Keratinocyte (primary cell): ENCODE results near the gene RAD51AP2. TPM values are rescaled to one million over a fixed set of nuclear protein-coding genes. Genes with fewer than 3 reads are reported as not detected.

Experiments used
- DNase-seq: peaks from one replicate; pipeline ENCODE4 v3.0.0-alpha.2; 2011; ENCODE audit warnings: low read depth, missing footprints, low spot score
- FAIRE-seq: peaks from 2 replicates; lab custom pipeline; 2011; peaks lifted over from hg19 to GRCh38; lab: Jason Lieb, UNC
- H2AFZ ChIP-seq: 2 replicates; pipeline ENCODE4 v1.6.0; 2012; ENCODE audit warnings: low read length, control low read depth, inconsistent platforms; ENCODE audit not compliant: control insufficient read depth
- H3K27ac ChIP-seq: 2 replicates; pipeline ENCODE4 v1.5.1; 2011; ENCODE audit warnings: low read length; ENCODE audit not compliant: control insufficient read depth, insufficient read depth
- H3K27me3 ChIP-seq: 3 replicates; pipeline ENCODE4 v1.6.0; 2011; ENCODE audit warnings: low read length; ENCODE audit not compliant: control insufficient read depth, insufficient read depth; ENCODE audit errors: extremely low read depth
- H3K36me3 ChIP-seq, 2 experiments: 2 replicates in 1 of 2; 3 replicates in 1 of 2; pipeline ENCODE4 v1.5.1; 2011; ENCODE audit warnings: low read length in 2 of 2, mild to moderate bottlenecking in 1 of 2; ENCODE audit not compliant: control insufficient read depth in 2 of 2, insufficient read depth in 2 of 2; ENCODE audit errors: extremely low read depth in 1 of 2
- H3K4me1 ChIP-seq: 3 replicates; pipeline ENCODE4 v1.5.1; 2011; ENCODE audit warnings: low read length; ENCODE audit not compliant: control insufficient read depth, insufficient read depth; ENCODE audit errors: extremely low read depth
- H3K4me2 ChIP-seq: 3 replicates; pipeline ENCODE4 v1.6.0; 2011; ENCODE audit warnings: low read depth, low read length; ENCODE audit not compliant: control insufficient read depth, insufficient read depth; ENCODE audit errors: extremely low read depth
- H3K4me3 ChIP-seq, 3 experiments: fragments of 200-600 bp in 1 of 3; sonication (generic) in 1 of 3; 2 replicates in 2 of 3; 3 replicates in 1 of 3; pipeline ENCODE4 v1.5.1; 2011 to 2016; ENCODE audit warnings: low read length in 3 of 3, mild to moderate bottlenecking in 3 of 3, control low read depth in 2 of 3, inconsistent platforms in 1 of 3, low read depth in 1 of 3, mixed read lengths in 1 of 3, mixed run types in 1 of 3, moderate library complexity in 1 of 3; ENCODE audit not compliant: control insufficient read depth in 2 of 3, insufficient read depth in 2 of 3; ENCODE audit errors: extremely low read depth in 1 of 3
- H3K79me2 ChIP-seq: 2 replicates; pipeline ENCODE4 v1.6.0; 2012; ENCODE audit warnings: low read length; ENCODE audit not compliant: control insufficient read depth, insufficient read depth
- H3K9ac ChIP-seq: 3 replicates; pipeline ENCODE4 v1.6.0; 2011; ENCODE audit warnings: low read length; ENCODE audit not compliant: control insufficient read depth, insufficient read depth; ENCODE audit errors: extremely low read depth
- H3K9me1 ChIP-seq: 3 replicates; pipeline ENCODE4 v1.6.0; 2011; ENCODE audit warnings: low read length; ENCODE audit not compliant: control insufficient read depth, insufficient read depth; ENCODE audit errors: extremely low read depth
- H3K9me3 ChIP-seq: 2 replicates; pipeline ENCODE4 v1.5.1; 2012; ENCODE audit warnings: low read depth, low read length; ENCODE audit not compliant: control insufficient read depth
- H4K20me1 ChIP-seq: 3 replicates; pipeline ENCODE4 v1.6.0; 2011; ENCODE audit warnings: low read length; ENCODE audit not compliant: control insufficient read depth, insufficient read depth; ENCODE audit errors: extremely low read depth
- CTCF ChIP-seq, 3 experiments: IDR thresholded peaks in 1 of 3; conservative IDR thresholded peaks in 1 of 3; optimal IDR thresholded peaks in 1 of 3; 2 replicates in 2 of 3; 3 replicates in 1 of 3; pipeline versions ENCODE3 to v1.5.1; 2011; ENCODE audit warnings: low read length in 3 of 3, mild to moderate bottlenecking in 3 of 3, moderate library complexity in 2 of 3, control low read depth in 1 of 3, inconsistent platforms in 1 of 3; ENCODE audit not compliant: insufficient read depth in 2 of 3; ENCODE audit errors: extremely low read depth in 1 of 3
- EZH2 ChIP-seq: IDR thresholded peaks from one replicate; pipeline ENCODE4 v1.6.1; 2012; ENCODE audit warnings: inconsistent platforms, mild to moderate bottlenecking, low read length, moderate library complexity
- dilution Hi-C: fragments of 300-500 bp; cut with MboI; formaldehyde crosslinking; loops from one replicate; pipeline ENCODE4 v1.7.0; 2020; ENCODE audit warnings: low sequenced_read_pairs; ENCODE audit not compliant: extremely low pct_ligation_motif_present
- polyA plus RNA-seq, 5 experiments: library from polyadenylated mRNA; depleted of rRNA in 3 of 5; stranded (reverse) in 3 of 5; stranded (forward) in 1 of 5; unstranded in 1 of 5; fragments of >200 nt; gene quantifications; 1 replicate in 1 of 5; 2 replicates in 3 of 5; 3 replicates in 1 of 5; pipeline versions ENCODE4 v1.2.1 to v1.2.3, GENCODE V29; 2011 to 2012; ENCODE audit warnings: missing spikeins in 2 of 5, low read depth in 1 of 5, low replicate concordance in 1 of 5

Gene RAD51AP2
- polyA plus RNA-seq, 1 donor (not counting 4 experiments of a cell fraction or from before 2014, with no cell fraction given): 0.12 TPM

GRCh38 chr2:17557596-17557995 lies 39.4 kb upstream of the RAD51AP2 start:
- H3K79me2 ChIP-seq: no peaks in the 10 kb centered on the region
- peak overlapping the region; percentile 12 for H3K4me2 ChIP-seq
- no peaks in the 10 kb centered on the region for H3K27me3 ChIP-seq
- H3K9me1 ChIP-seq: no peaks in the 10 kb centered on the region
- H3K9ac ChIP-seq: no peak overlapping the region
- no peaks in the 10 kb centered on the region for H3K9me3 ChIP-seq
- H3K4me3 ChIP-seq: no peak overlapping the region
- H3K27ac ChIP-seq: no peak overlapping the region
- dilution Hi-C loops: no loop called here
- H3K36me3 ChIP-seq: no peaks in the 10 kb centered on the region
- no peak for TF ChIP-seq EZH2
- TF ChIP-seq CTCF (optimal IDR thresholded peaks at IDR 0.05 in 1 of 3, IDR thresholded peaks at IDR 0.05 in 1 of 3, conservative IDR thresholded peaks at IDR 0.05 in 1 of 3; ENCODE audit: extremely low read depth in 1 of 3, insufficient read depth in 2 of 3, low read length in 3 of 3): no peak
- H4K20me1 ChIP-seq: no peaks in the 10 kb centered on the region
- peaks cover 7% of the 10 kb centered on the region for H3K4me1 ChIP-seq
- FAIRE-seq (no peak), DNase-seq (no peak)
- H2AFZ ChIP-seq: peak overlapping the region; percentile 8

- no peak overlapping the region for H3K27ac ChIP-seq
- dilution Hi-C loops: no loop called here
- no peaks in the 10 kb centered on the region for H3K36me3 ChIP-seq
These were observed 36.9 kb upstream of the RAD51AP2 start for GRCh38 chr2:17555150-17555549.

More at GRCh38 chr2:17555150-17555549, 36.9 kb upstream of the RAD51AP2 start:
- no peak overlapping the region for H2AFZ ChIP-seq
- no peaks in the 10 kb centered on the region for H3K27me3 ChIP-seq
- no peak overlapping the region for H3K4me3 ChIP-seq
- no peak for FAIRE-seq
- peaks cover 16% of the 10 kb centered on the region for H3K4me1 ChIP-seq
- no peak for TF ChIP-seq EZH2
- no peak for TF ChIP-seq CTCF (optimal IDR thresholded peaks at IDR 0.05 in 1 of 3, IDR thresholded peaks at IDR 0.05 in 1 of 3, conservative IDR thresholded peaks at IDR 0.05 in 1 of 3; ENCODE audit: extremely low read depth in 1 of 3, insufficient read depth in 2 of 3, low read length in 3 of 3)
- no peaks in the 10 kb centered on the region for H3K9me1 ChIP-seq
- no peaks in the 10 kb centered on the region for H3K9me3 ChIP-seq
- H4K20me1 ChIP-seq: no peaks in the 10 kb centered on the region
- no peak overlapping the region for H3K9ac ChIP-seq
- H3K79me2 ChIP-seq: no peaks in the 10 kb centered on the region
- H3K4me2 ChIP-seq: no peak overlapping the region
- DNase-seq: no peak
